ENCODE results near the gene KCNQ2. TPM values are rescaled to one million over a fixed set of nuclear protein-coding genes. Genes with fewer than 3 reads are reported as not detected.

KCNQ2 gene
- total RNA-seq, 4 donors from 2014 or later, result not detected

- H3K4me1 ChIP-seq, result no peaks in the 10 kb centered on the region
- 81 to 90% methylated on average over 8 of the region's 8 CpGs for WGBS, 2 donors
- H3K27me3 ChIP-seq, result peaks cover 0 to 54% of the 10 kb centered on the region in 2 donors
- H3K4me3 ChIP-seq, result no peak overlapping the region
- no peak overlapping the region for H3K27ac ChIP-seq
- TF ChIP-seq EP300 (IDR thresholded peaks at IDR 0.05) (no peak), CTCF (IDR thresholded peaks at IDR 0.05) (no peak), POLR2A (IDR thresholded peaks at IDR 0.05) (no peak)
- no peaks in the 10 kb centered on the region for H3K36me3 ChIP-seq
- no peak for DNase-seq (ENCODE audit: low spot score in 2 of 2)
- H3K9me3 ChIP-seq, result peaks cover 0 to 44% (median 0%) of the 10 kb centered on the region in 4 donors
These were observed 32.8 kb upstream of the KCNQ2 start for GRCh38 chr20:63505281-63505680.

GRCh38 chr20:63504642-63505041, 32.2 kb upstream of the KCNQ2 start:
- H3K4me3 ChIP-seq, result no peak overlapping the region
- peaks cover 0 to 54% of the 10 kb centered on the region in 2 donors for H3K27me3 ChIP-seq
- peaks cover 0 to 44% (median 0%) of the 10 kb centered on the region in 4 donors for H3K9me3 ChIP-seq
- H3K4me1 ChIP-seq, result peaks cover 0 to 1% (median under 1%) of the 10 kb centered on the region in 4 donors
- H3K36me3 ChIP-seq, result no peaks in the 10 kb centered on the region
- no peak for TF ChIP-seq POLR2A (IDR thresholded peaks at IDR 0.05)
- 84 to 93% methylated on average over 9 of the region's 9 CpGs for WGBS, 2 donors
- no peak overlapping the region for H3K27ac ChIP-seq
- no peak for DNase-seq (ENCODE audit: low spot score in 2 of 2)

GRCh38 chr20:63503524-63503923, 31.1 kb upstream of the KCNQ2 start:
- Histone ChIP-seq H3K27me3 (peaks cover 0 to 54% of the 10 kb centered on the region in 2 donors), H3K36me3 (no peaks in the 10 kb centered on the region), H3K4me1 (peaks cover 0 to 13% (median 6%) of the 10 kb centered on the region in 4 donors), H3K9me3 (peaks cover 0 to 44% (median 0%) of the 10 kb centered on the region in 4 donors), H3K27ac (no peak overlapping the region), H3K4me3 (no peak overlapping the region)
- no peak for TF ChIP-seq EP300 (IDR thresholded peaks at IDR 0.05)
- no peak for TF ChIP-seq POLR2A (IDR thresholded peaks at IDR 0.05)
- no peak for TF ChIP-seq CTCF (IDR thresholded peaks at IDR 0.05)
- DNase-seq (ENCODE audit: low spot score in 2 of 2), result no peak
- WGBS, 2 donors, result 25 to 31% methylated on average over 6 to 7 of the region's 7 CpGs

- Histone ChIP-seq H3K27ac (no peak overlapping the region), H3K4me1 (peaks cover 0 to 18% (median 7%) of the 10 kb centered on the region in 4 donors), H3K36me3 (no peaks in the 10 kb centered on the region), H3K9me3 (peaks cover 0 to 39% (median 0%) of the 10 kb centered on the region in 4 donors), H3K4me3 (no peak overlapping the region), H3K27me3 (peaks cover 0 to 62% of the 10 kb centered on the region in 2 donors)
- 50 to 57% methylated on average over 9 to 10 of the region's 15 CpGs for WGBS, 2 donors
- TF ChIP-seq CTCF (IDR thresholded peaks at IDR 0.05) (no peak), EP300 (IDR thresholded peaks at IDR 0.05) (no peak)
- DNase-seq (ENCODE audit: low spot score in 2 of 2), result no peak
These were observed 30.3 kb upstream of the KCNQ2 start for GRCh38 chr20:63502671-63503172.

GRCh38 chr20:63501818-63502670, 29.6 kb upstream of the KCNQ2 start:
- Histone ChIP-seq H3K36me3 (no peaks in the 10 kb centered on the region), H3K4me3 (no peak overlapping the region), H3K27me3 (peaks cover 0 to 68% of the 10 kb centered on the region in 2 donors), H3K27ac (no peak overlapping the region), H3K9me3 (peaks cover 0 to 36% (median 0%) of the 10 kb centered on the region in 4 donors), H3K4me1 (peaks cover 0 to 18% (median 7%) of the 10 kb centered on the region in 4 donors)
- 21% methylated on average over 19 to 21 of the region's 26 CpGs for WGBS, 2 donors
- no peak for TF ChIP-seq EP300 (IDR thresholded peaks at IDR 0.05)
- no peak for TF ChIP-seq CTCF (IDR thresholded peaks at IDR 0.05)
- TF ChIP-seq POLR2A (IDR thresholded peaks at IDR 0.05), result no peak
- DNase-seq (ENCODE audit: low spot score in 2 of 2), result no peak
